Stimulated activated CD8-positive, alpha-beta memory T cell treated with anti-CD3 and anti-CD28 coated beads, Interleukin-2, amount 100 ng/mL, for 48 hours (primary cell): Measurements from ENCODE around the gene POM121C.
"Not testable (repeated sequence)": the region's sequence is repeated elsewhere in the genome, so short reads cannot be mapped to it uniquely, and the experiment has no call there.

ENCODE experiments used
- DNase-seq, 2 donors: peaks; one replicate each; pipeline ENCODE4 v3.0.0-alpha.2; 2020; ENCODE audit warnings: low read depth in 2 of 2

The POM121C gene

GRCh38 chr7:75395329-75395728 lies 90.8 kb downstream of the POM121C start, which contains the start of gene TRIM73:
Gene TRIM73 (plus strand): TSS chr7:75395629. CDS start chr7:75398934, 3,305 bp downstream.
- DNase-seq = not testable (repeated sequence)

GRCh38 chr7:75393194-75393593 lies 92.9 kb downstream of the POM121C start:
- not testable (repeated sequence) for DNase-seq

GRCh38 chr7:75374519-75375317 lies 111.4 kb downstream of the POM121C start:
- DNase-seq = not testable (repeated sequence)

- DNase-seq = not testable (repeated sequence)
Observed at GRCh38 chr7:75374144-75374518, 112.0 kb downstream of the POM121C start.

- DNase-seq = not testable (repeated sequence)
Observed at GRCh38 chr7:75367313-75367712, 118.8 kb downstream of the POM121C start.
